GM19239 (cell line): ENCODE results near the gene CEBPB.

Source experiments
- DNase-seq: peaks from one replicate; pipeline ENCODE4 v3.0.0; 2011; ENCODE audit warnings: low spot score; ENCODE audit not compliant: insufficient read length
- FAIRE-seq: peaks from 2 replicates; lab custom pipeline; 2011; peaks lifted over from hg19 to GRCh38; lab: Jason Lieb, UNC

Gene CEBPB

DNA sequence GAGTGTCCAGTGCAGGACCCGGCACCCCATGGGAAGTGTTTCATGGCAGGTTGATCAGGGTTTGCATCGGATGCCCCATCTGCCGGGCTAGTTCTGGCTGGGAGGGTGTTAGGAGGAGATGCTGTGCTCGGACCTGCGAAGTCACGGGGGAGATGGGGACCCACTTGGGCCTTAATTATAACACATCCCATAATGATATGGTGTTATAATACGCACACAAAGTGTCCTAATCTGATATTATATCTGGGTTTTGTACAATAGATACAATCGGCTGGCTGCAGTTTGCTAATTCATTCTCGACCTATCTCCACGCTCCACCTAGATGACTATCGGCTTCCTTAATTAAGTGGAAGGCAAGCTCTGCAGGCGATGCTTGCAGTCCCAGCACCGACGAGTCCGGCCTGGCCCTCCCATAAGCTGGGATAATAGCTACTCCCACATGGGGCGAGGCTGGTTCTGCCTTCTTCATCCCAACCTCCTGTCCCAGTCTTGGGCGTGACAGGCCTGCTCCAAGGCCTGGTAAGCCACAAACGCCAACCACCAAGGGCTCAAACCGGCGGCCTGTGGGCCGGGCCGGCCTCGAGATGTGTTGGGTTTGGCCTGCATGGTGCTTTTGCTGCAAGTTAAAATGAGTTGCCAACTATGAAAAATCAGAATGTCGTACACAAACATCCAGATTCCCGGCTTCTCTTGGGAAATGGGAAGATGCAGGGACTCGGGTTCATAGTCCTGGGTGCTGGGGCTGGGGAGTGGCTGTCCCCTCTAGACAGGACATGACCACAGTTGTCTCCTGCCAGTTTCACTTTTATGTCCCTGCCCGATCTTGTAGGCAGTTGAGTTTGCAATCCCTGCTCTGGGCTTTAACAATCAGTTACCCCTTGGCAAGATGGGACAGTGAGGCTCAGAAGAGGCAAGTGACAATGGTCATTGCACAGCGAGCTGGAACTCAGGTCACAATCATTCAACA is 32.7 kb downstream of the CEBPB start:
- no peak for FAIRE-seq
- no peak for DNase-seq

DNA sequence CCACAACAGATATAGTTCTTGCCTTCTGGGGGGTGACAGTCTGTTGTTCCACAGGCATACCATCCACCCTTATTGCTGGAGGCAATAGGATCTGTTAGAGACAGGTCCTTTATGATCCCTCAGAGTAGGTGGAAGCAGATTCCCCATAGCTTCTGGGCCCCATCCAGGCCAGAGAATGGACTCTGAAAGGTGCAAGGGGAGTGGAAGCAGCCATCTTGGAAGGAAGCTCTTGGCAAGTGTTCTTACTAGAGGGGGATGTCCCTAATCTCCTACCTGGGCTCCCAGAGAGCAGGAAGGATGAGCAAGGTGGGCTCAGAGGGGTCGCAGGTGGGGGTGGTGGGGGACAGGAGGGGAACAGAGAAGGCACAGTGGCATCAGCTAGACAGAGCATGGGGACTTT is 33.4 kb downstream of the CEBPB start:
- FAIRE-seq (no peak), DNase-seq (no peak)

DNA sequence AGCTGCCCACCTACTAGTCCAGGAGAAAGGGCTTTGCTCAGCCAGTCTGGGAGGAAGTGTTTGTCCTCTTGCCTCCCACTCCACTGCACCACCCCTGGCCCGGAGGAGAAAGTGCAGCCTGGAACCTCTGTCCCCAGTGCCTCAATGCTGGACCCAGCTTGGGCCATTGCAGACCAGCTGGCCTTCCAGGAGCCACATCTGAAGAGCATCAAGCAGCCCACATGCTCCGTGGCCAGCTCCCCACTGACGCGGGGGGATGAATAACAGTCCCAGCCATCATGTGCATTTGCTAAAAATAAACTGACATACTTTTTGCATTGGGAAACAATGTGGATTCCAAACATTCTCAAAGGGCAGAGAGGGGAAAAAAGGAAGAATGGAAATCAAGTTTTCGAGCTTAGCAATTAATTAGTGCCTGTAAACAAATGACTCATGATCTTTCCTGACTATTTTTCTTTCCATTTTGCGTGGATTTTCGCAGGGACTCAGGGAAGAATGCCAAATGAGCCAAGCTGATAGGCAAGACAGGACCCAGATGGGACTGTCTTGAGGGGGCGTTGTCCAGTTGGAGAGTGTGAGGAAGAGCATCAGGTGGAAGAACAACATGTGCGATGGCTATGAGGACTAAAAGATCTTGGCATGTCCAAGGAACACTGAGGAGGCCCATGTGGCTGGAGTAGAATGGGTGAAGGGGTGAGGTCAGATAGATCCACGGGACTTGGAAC is 34.1 kb downstream of the CEBPB start:
- FAIRE-seq (no peak), DNase-seq (no peak)

DNA sequence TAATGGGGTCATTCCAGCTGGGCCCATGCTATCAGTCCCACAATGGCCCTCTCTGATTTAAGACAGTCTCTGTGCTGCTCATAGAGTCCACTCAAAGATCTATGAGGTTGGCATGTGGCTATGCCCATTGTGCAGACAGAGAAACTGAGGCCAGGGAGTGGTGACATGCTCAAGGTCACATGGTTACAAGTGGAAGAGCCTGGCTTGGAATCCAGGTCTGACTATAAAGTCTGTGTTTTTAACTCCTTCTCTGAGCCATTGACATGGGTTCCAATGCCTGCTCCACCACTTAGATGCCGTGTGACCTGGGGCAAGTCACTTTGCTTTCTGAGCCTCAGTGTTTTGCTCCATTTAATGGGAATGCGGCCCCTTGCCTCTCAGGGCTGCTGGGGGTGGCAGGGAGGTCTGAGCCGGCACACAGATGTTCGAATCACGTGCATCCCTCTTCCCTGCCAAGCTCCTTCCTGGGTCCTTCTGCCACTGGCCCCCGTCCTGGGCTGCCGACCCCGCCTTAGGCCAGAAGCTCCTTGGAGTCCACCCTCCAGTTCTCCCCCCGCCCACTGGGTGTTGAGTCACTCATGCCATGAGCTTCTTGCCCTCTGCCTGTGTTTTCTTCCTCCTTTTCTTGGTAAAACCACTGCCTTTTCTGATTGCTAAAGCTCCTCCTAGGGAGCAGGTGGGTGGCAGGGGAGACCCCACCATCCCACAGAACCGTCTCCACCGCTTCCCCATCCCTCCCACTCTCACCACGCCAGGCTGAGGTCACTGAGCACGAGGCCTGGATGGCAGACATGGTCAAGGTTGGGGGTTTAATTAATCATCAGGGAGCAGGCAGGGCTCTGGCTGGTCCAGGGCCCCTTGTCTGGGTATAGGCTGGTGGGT is 35.7 kb downstream of the CEBPB start:
- FAIRE-seq (no peak), DNase-seq (no peak)

DNA sequence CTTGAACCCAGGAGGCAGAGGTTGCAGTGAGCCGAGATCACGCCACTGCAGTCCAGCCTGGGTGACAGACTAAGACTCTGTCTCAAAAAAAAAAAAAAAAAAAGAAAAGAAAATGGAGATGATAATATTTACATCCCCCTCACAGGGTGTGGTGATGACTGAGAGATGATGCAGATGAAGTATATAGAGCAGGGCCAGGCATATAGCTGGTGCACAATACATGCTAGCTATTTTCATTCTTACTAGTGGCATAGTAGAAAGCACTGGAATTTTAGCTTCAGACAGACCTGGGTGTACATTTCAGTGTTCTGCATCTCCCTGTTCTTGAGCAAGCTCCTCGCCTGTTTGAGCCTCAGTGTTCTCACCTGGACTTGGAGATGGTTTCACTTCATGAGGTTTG is 36.9 kb downstream of the CEBPB start:
- no peak for FAIRE-seq

DNA sequence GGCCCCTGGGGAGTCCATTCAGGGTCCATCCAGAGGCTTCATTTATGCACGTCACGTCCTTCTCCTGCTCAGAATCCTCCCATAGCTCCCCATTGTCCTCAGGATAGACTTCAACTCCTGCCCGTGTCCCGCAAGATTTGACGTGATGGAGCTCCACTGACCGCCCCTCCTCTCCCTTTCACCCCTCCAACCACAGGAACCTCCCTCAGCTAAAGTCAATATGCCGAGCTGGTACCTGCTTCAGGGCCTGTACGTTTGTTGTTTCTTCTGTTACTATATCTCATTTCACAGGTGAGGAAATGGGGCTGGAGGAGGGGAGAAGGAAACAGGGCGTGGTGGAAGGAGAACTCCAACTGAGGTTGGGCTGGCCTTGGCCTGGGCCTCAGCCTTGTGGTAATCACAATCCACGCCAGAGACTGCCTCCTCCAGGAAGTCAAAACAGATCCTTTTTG is 38.6 kb downstream of the CEBPB start:
- no peak for FAIRE-seq
- no peak for DNase-seq

More for the DNA sequence above, 36.9 kb downstream of the CEBPB start:
- no peak for DNase-seq

DNA sequence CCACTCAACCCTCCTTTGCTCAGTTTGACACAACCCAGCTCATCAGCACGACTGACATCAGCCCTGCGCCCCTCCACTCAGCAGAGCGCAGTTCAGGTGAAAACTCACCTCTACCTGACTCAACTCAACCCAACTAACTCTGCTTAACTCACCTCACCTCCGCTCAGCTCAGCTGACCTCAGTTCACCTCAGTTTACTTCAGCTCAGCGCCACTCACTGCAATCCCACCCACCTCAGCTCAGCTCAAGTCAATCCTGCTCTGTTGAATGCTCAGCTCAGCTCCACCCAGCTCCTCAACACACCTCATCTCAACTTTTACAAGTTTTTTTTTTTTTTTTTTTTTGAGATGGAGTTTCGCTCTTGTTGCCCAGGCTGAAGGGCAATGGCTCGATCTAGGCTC is 39.6 kb downstream of the CEBPB start:
- FAIRE-seq, result no peak
- DNase-seq, result no peak

DNA sequence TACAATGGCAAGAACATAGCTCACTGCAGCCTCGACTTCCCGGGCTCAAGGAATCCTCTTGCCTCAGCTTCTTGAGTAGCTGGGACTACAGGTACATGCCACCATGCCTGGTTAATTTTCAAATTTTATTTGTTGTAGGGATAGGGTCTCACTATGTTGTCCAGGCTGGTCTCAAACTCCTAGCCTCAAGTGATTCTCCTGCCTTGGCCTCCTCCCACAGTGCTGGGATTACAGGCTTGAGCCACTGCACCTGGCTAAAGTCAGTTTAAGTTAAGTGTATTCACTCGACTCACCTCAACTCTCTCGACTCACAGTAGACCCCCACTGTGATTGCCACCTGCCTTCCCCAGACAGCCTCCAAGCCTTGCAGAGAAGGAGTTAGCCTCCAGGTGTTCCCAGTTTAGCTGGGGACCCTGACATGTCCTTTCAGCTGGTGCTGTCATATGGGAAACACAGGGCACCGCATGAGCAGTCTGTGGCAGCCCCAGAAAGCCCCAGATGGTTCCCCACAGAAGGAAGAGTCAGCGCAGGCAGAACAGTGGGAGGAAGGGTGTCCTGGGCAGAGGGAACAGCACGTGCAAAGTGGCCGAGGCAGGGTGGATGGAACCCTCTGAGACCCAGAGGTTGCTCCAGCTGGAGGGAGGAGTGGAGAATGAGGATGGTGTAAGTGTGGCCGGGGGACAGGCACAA is 40.4 kb downstream of the CEBPB start:
- FAIRE-seq (no peak), DNase-seq (no peak)

DNA sequence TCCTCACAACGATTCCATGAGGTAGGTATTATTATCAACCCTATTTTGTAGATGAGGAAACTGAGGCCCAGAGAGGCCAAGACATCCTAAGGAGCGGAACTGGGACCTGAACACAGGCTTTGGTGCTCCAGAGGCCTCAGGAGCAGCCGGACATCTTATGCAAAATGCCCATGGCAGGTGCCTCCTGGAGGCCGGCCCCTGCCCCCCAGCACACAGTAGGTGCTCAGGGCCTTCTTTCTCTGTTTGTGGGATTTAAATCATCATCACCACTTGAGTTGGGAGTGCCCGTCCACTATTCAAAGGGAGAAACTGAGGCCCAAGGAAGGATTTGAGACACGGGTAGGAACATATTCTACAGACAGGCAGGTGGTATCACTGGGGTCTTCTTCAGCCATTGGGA is 41.2 kb downstream of the CEBPB start:
- FAIRE-seq, result no peak
- no peak for DNase-seq

DNA sequence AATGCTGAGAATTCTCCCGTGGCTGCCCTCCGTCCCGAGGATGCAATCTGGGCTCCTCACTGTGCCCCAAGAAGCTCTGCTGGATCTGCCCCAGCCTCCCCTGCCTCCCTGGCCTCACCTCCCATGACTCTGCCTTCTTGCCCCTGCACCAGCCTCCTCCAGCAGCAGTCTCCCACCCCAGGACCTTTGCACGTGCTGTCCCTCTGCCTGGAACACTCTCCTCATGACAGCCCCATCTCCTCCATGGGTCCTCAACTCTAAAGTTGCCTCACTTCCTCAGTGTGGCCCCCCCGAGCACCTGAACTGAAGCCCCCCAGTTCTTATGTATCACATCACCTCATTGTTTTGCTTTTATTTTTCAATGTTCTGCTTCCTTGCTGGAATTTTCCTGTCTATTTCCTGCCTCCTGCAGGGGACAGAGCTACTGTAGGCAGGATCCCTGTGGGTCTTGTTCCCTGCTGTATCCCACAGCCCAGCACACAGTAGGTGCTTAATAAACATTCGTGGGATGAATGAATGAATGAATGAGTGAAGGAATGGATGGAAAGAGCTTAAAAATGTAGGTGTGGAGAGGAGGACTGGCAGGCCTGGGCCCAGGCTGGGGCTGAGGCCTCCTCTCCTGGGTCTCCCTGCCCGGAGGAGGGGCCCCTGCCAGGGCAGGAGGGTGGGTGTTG is 42.2 kb downstream of the CEBPB start:
- FAIRE-seq (no peak), DNase-seq (no peak)

DNA sequence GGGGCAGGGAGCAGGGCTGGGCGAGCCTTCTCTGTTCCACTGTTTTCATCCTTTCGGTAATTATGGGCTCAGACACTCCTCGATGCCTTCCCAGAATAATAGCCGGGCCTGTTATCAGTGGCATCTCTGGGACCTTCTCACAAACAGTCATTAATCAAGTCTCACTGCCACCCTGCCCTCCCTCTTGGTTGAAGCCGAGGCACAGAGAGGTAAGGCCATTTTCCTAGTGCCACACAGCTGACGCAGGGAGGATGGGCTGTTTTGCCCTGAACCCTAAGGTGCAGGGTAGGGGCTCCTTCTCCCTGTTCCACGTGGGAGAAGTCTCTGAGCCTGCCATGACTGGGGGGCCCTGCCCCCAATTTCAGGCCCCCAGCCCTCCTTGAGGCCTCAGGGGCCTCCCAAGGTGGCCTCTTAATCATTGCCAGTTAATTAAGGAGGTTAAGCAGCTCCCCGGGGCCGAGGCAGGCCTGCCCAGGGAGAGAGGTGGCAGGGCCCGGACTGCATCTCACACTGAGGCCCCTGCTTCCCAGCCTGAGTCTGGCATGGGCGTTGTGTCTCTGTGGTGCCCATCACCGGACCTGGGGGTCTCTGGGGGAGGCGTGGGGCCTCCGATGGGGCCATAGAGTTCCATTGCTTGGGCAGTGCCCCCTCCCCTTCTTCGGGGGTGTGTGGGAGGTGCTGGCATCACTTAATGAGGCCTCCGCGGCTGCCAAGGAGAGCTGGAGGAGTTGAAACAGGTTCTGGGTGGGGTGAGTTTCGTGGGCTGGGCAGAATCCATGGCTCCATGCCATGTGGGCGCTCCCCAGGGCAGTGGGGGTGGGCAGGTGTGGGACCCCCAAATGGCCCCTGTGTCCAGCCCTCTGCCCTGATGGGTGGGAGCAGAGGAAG is 42.9 kb downstream of the CEBPB start:
- DNase-seq (no peak), FAIRE-seq (no peak)

DNA sequence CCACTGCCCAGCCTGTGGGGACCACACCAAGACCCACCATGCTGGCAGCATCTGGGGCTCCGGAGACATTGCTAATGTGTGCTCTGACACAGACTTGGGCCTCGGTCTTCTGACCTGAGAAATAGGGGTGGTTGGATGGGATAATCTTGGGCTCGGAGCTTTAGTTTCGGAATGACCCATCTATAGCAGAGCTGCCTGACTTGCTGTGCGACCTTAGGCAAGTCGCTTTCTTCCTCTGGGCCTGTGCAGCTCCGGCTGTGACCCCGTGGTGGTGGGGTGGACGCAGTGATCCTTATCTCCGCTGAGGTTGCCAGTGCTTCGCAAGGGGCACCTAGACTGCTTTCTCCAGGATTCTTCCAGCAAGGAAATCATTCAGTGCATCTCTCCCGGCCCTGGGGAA is 43.7 kb downstream of the CEBPB start:
- no peak for FAIRE-seq
- DNase-seq, result no peak

DNA sequence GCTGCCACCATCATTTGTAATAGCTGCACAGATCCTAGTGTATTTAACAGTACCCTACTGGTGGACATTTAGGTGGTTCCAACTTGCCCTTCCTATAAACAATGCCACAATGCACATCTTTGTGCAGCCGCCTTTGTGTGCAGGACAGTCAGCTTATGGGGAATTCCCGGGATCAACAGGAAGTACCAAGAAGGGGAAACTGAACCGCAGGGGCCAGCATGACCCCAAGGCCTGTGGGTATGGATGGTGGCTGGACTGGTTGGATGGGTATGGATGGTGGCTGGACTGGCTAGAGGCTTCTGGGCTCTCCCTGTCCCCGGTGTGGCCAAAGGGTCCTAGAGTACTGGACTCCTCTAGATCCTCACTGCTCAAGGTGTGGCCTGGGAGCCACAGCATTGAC is 46.7 kb downstream of the CEBPB start:
- DNase-seq (no peak), FAIRE-seq (no peak)

DNA sequence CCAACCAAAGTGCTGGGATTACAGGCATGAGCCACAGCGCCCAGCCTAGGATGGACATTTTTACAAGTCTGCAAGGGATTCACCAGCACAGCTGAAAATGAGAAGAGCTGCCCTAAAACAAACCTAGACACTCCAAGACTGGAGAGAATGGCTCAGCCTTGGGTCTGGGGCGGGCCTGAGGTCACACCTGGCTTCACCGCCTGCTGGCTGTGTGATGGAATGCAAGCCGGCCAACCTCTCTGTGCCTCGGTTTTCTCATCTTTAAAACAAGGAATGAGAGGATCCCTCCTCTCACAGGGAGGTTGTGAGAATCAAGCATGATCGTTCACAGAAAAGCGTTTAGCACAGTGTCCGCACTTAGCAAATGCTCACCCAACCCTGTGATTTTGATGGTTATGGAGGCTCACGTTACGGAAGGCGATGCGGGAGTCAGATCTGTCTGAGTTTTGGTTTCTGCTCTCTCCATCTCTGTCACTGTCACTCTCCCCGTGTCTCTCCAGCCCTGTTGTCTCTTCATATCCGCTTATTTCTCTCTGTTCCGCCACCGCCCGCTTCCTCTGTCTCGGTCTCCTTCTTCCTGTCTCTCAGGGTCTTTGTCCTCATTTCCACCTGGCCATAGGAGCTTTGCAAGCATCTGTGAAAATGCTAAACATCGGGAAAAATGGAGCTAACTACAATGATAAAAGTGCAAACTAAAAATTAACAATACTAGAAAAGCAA is 47.6 kb downstream of the CEBPB start:
- DNase-seq (no peak), FAIRE-seq (no peak)

DNA sequence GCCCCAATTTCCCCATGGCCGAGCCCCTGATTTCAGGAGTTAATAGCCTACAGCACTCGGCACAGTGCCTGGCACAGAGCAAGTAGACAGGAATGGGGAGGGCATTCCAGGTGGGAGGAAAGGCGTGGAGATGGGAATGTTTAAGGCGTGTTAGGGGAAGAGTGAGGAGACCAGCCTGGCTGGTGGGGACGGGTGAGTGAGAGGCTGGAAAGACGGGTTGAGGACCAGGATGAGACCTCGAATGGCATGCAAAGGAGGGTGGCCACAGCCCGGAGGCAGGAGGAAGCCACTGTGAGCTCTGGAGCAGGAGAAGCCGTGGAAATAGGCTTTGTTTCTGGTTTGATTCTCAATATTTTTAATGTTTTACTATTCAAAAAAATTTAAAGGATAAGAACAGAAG is 49.5 kb downstream of the CEBPB start:
- no peak for DNase-seq
- FAIRE-seq, result no peak

DNA sequence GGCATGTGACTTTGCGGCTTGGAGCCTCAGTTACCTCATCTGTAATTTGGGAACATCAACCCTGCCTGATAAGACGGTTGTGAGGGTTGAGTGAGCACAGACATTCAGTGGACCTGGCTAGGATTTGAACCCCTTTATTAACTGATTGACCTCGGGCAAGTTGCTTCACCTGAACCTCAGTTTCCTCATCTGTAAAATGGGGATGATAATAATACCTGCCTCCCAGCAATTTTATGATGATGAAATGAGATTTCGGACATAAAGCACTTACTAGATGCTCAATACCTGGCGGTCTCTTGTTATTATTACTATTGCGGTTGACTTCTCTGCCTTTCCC is 51.5 kb downstream of the CEBPB start:
- no peak for FAIRE-seq
- no peak for DNase-seq
